Tibial artery (tissue), 4 donors: ENCODE data around the gene SDCCAG8.

Experiments
- DNase-seq, 2 donors: peaks; one replicate each; pipeline ENCODE4 v3.0.0-alpha.2; 2019
- H3K27ac ChIP-seq, 2 donors: fragments of 200-600 bp; sonication (generic) in 1 of 2; 1 replicate in 1 of 2; 2 replicates in 1 of 2; pipeline ENCODE4 v1.5.1; 2018 to 2019; ENCODE audit warnings: mild to moderate bottlenecking in 1 of 2
- H3K27me3 ChIP-seq, 2 donors: fragments of 200-600 bp; sonication (generic) in 1 of 2; one replicate each; pipeline versions ENCODE4 v1.5.1 to v1.6.0; 2016 to 2019
- H3K36me3 ChIP-seq, 3 donors: fragments of 200-600 bp; sonication (generic) in 2 of 3; one replicate each; pipeline ENCODE4 v1.5.1; 2016 to 2019; ENCODE audit warnings: mild to moderate bottlenecking in 2 of 3
- H3K4me1 ChIP-seq, 4 donors: fragments of 200-600 bp; sonication (generic) in 2 of 4; 1 replicate in 3 of 4; 2 replicates in 1 of 4; pipeline ENCODE4 v1.5.1; 2016 to 2019
- H3K4me3 ChIP-seq, 2 donors: fragments of 200-600 bp; sonication (generic) in 1 of 2; 1 replicate in 1 of 2; 2 replicates in 1 of 2; pipeline ENCODE4 v1.5.1; 2018 to 2019; ENCODE audit warnings: mild to moderate bottlenecking in 2 of 2
- H3K9me3 ChIP-seq, 3 donors: fragments of 200-600 bp; sonication (generic) in 1 of 3; one replicate each; pipeline ENCODE4 v1.5.1; 2016 to 2019
- intact Hi-C: fragments of 100-400 bp; cut with DNase I; formaldehyde crosslinking; loops from one replicate; pipeline ENCODE4 v1.15.0; 2023; ENCODE audit warnings: low total_unique reads
- TF ChIP-seq, protein P1 (sequence below), 2 experiments: fragments of 200-600 bp in 1 of 2; fragments of 450-650 bp in 1 of 2; IDR thresholded peaks; one replicate each; pipeline ENCODE4 v1.5.1; 2017 to 2019; ENCODE audit warnings: antibody characterized with exemption in 2 of 2, mild to moderate bottlenecking in 1 of 2, moderate library complexity in 1 of 2

Gene SDCCAG8

DNA sequence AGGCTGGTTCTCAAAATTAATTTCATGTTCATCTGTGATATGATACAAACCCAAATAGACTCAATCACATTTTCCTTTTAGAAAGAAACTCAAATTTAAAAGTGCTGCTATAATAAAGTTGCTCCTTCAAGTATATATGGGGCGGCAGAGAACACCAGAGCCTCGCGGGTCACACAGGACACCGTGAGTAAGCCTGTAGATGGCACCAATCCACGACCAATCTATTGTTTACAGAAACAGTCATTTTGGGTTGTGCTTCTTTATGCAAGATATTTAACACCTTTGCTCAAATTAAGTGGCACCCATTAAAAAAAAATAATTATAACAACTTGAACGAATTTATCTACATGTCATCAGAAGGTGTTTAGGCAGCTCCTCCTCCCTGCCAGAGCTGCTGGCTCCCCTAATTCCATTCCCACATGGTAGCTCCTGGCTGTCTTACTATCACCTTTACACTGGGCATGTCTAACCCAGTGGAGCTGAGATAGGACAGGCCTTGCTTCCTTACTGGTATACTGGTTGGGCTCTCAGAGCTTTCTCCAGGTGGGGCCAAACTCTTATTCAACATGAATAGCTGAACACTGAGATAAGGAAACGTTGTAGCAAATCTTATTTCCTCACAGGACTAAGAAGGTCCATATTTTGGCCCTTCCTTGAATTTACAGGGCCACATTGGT is 287.0 kb downstream of the SDCCAG8 start:
- intact Hi-C loops = no loop called here
- H3K4me1 ChIP-seq = no peaks in the 10 kb centered on the region
- H3K27ac ChIP-seq = no peak overlapping the region
- no peak for DNase-seq
- H3K27me3 ChIP-seq = no peaks in the 10 kb centered on the region
- no peak overlapping the region for H3K4me3 ChIP-seq
- no peaks in the 10 kb centered on the region for H3K9me3 ChIP-seq
- TF ChIP-seq, protein P1, sequence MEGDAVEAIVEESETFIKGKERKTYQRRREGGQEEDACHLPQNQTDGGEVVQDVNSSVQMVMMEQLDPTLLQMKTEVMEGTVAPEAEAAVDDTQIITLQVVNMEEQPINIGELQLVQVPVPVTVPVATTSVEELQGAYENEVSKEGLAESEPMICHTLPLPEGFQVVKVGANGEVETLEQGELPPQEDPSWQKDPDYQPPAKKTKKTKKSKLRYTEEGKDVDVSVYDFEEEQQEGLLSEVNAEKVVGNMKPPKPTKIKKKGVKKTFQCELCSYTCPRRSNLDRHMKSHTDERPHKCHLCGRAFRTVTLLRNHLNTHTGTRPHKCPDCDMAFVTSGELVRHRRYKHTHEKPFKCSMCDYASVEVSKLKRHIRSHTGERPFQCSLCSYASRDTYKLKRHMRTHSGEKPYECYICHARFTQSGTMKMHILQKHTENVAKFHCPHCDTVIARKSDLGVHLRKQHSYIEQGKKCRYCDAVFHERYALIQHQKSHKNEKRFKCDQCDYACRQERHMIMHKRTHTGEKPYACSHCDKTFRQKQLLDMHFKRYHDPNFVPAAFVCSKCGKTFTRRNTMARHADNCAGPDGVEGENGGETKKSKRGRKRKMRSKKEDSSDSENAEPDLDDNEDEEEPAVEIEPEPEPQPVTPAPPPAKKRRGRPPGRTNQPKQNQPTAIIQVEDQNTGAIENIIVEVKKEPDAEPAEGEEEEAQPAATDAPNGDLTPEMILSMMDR (IDR thresholded peaks at IDR 0.05) = no peak
- peaks cover 13 to 23% (median 15%) of the 10 kb centered on the region in 3 donors for H3K36me3 ChIP-seq

GRCh38 chr1:243543501-243543900 is 287.7 kb downstream of the SDCCAG8 start:
- DNase-seq = no peak
- Histone ChIP-seq H3K4me3 (no peak overlapping the region), H3K27ac (no peak overlapping the region), H3K9me3 (no peaks in the 10 kb centered on the region), H3K4me1 (no peaks in the 10 kb centered on the region), H3K36me3 (peaks cover 13 to 23% (median 15%) of the 10 kb centered on the region in 3 donors), H3K27me3 (no peaks in the 10 kb centered on the region)
- intact Hi-C loops = no loop called here
- TF ChIP-seq, protein P1 (IDR thresholded peaks at IDR 0.05) = no peak

- TF ChIP-seq, protein P1 (IDR thresholded peaks at IDR 0.05) = no peak
- no peak for DNase-seq
- H3K27ac ChIP-seq = no peak overlapping the region
- H3K4me3 ChIP-seq = no peak overlapping the region
- H3K4me1 ChIP-seq = no peaks in the 10 kb centered on the region
- no peaks in the 10 kb centered on the region for H3K27me3 ChIP-seq
- H3K9me3 ChIP-seq = no peaks in the 10 kb centered on the region
- intact Hi-C loops = no loop called here
- H3K36me3 ChIP-seq = peaks cover 21 to 31% (median 27%) of the 10 kb centered on the region in 3 donors
These were observed 290.6 kb downstream of the SDCCAG8 start for GRCh38 chr1:243546457-243546856.

- no peaks in the 10 kb centered on the region for H3K4me1 ChIP-seq
- H3K27me3 ChIP-seq = no peaks in the 10 kb centered on the region
- H3K27ac ChIP-seq = no peak overlapping the region
- TF ChIP-seq, protein P1 (IDR thresholded peaks at IDR 0.05) = no peak
- H3K36me3 ChIP-seq = peaks cover 20 to 31% (median 24%) of the 10 kb centered on the region in 3 donors
- intact Hi-C loops = no loop called here
- H3K4me3 ChIP-seq = no peak overlapping the region
- no peak for DNase-seq
- no peaks in the 10 kb centered on the region for H3K9me3 ChIP-seq
These were observed 292.1 kb downstream of the SDCCAG8 start for GRCh38 chr1:243547891-243548290.

- Histone ChIP-seq H3K27me3 (no peaks in the 10 kb centered on the region), H3K9me3 (no peaks in the 10 kb centered on the region), H3K27ac (no peak overlapping the region), H3K36me3 (peaks cover 14 to 27% (median 18%) of the 10 kb centered on the region in 3 donors), H3K4me1 (no peaks in the 10 kb centered on the region), H3K4me3 (no peak overlapping the region)
- TF ChIP-seq, protein P1 (IDR thresholded peaks at IDR 0.05) = no peak
- intact Hi-C loops = no loop called here
- DNase-seq = no peak
These were observed 292.7 kb downstream of the SDCCAG8 start for GRCh38 chr1:243548516-243548915.
